K562 (cell line): ENCODE results near the gene RTP5. TPM values are rescaled to one million over a fixed set of nuclear protein-coding genes. Genes with fewer than 3 reads are reported as not detected.

ENCODE experiments used
- ATAC-seq: fragments of 200-7000 bp; cut with Tn5 transposase; 3 replicates; pipeline ENCODE4 v1.9.1; 2020; ENCODE audit warnings: moderate library complexity
- BruUV-seq: library from RNA; stranded (reverse); fragments of 400-500 nt; replicated peaks from 2 replicates; lab custom pipeline; 2021; lab: Mats Ljungman, UMichigan
- CTCF ChIA-PET: fragments of 300-600 bp; formaldehyde crosslinking; extraction: SDS; loops from one replicate; lab custom pipeline; 2021; ENCODE audit warnings: low intra/inter-chr PET ratio; lab: Yijun Ruan, JAX
- POLR2A ChIA-PET: fragments of 300-600, 350-650 bp; sonication (Branson Sonifier 250); formaldehyde crosslinking; extraction: SDS; loops from one replicate; lab custom pipeline; 2021; ENCODE audit warnings: antibody characterized with exemption, inconsistent platforms; lab: Yijun Ruan, JAX
- DNase-seq, 4 experiments: peaks; one replicate each; pipeline versions ENCODE4 v3.0.0 to v3.0.0-alpha.2; 2011 to 2018; ENCODE audit warnings: low spot score in 3 of 4, mixed read lengths in 3 of 4; ENCODE audit errors: extremely low read depth in 1 of 4
- FAIRE-seq: peaks from 2 replicates; lab custom pipeline; 2011; peaks lifted over from hg19 to GRCh38; lab: Jason Lieb, UNC
- H2AFZ ChIP-seq: 2 replicates; pipeline ENCODE4 v1.6.0; 2011; ENCODE audit warnings: low read depth, low read length, control low read depth, inconsistent platforms
- H3K27ac ChIP-seq: fragments of 200-600 bp; 3 replicates; pipeline ENCODE4 v1.8.0; 2011; ENCODE audit warnings: low read depth, mild to moderate bottlenecking, control low read depth, inconsistent platforms, low read length, moderate library complexity, mixed read lengths; ENCODE audit errors: extremely low read depth
- H3K27me3 ChIP-seq, 2 experiments: fragments of 300-600 bp in 1 of 2; 2 replicates in 1 of 2; 3 replicates in 1 of 2; pipeline versions ENCODE4 v1.6.0 to v1.8.0; 2011; ENCODE audit warnings: inconsistent platforms in 2 of 2, low read length in 2 of 2, mild to moderate bottlenecking in 1 of 2, mixed read lengths in 1 of 2, moderate library complexity in 1 of 2; ENCODE audit not compliant: control insufficient read depth in 2 of 2, insufficient read depth in 2 of 2
- H3K36me3 ChIP-seq: fragments of 300-600 bp; 3 replicates; pipeline ENCODE4 v1.8.0; 2011; ENCODE audit warnings: mild to moderate bottlenecking, low read length, inconsistent platforms; ENCODE audit not compliant: control insufficient read depth, insufficient read depth
- H3K4me1 ChIP-seq, 2 experiments: fragments of 200-600 bp in 1 of 2; replicated peaks in 1 of 2; 2 replicates in 1 of 2; 3 replicates in 1 of 2; pipeline versions ENCODE4 v1.5.1 to v1.8.0; 2011; ENCODE audit warnings: inconsistent platforms in 2 of 2, low read length in 2 of 2, mild to moderate bottlenecking in 1 of 2, mixed read lengths in 1 of 2, moderate library complexity in 1 of 2; ENCODE audit not compliant: control insufficient read depth in 2 of 2, insufficient read depth in 2 of 2
- H3K4me2 ChIP-seq: 2 replicates; pipeline ENCODE4 v1.6.1; 2011; ENCODE audit warnings: low read length, control low read depth, inconsistent platforms, mixed read lengths; ENCODE audit not compliant: insufficient read depth
- H3K4me3 ChIP-seq: fragments of 200-600 bp; sonication (generic), shearing (Covaris generic); 2 replicates; pipeline ENCODE4 v1.5.1; 2016; ENCODE audit warnings: control low read depth, inconsistent platforms
- H3K79me2 ChIP-seq: fragments of 200-600 bp; 3 replicates; pipeline ENCODE4 v1.8.0; 2011; ENCODE audit warnings: low read length, inconsistent platforms; ENCODE audit not compliant: control insufficient read depth, insufficient read depth
- H3K9ac ChIP-seq, 2 experiments: 2 replicates each; pipeline versions ENCODE4 v1.6.0 to v1.6.1; 2011; ENCODE audit warnings: low read depth in 2 of 2, low read length in 2 of 2, control low read depth in 1 of 2, inconsistent platforms in 1 of 2, mild to moderate bottlenecking in 1 of 2, mixed read lengths in 1 of 2; ENCODE audit not compliant: insufficient read depth in 1 of 2
- H3K9me1 ChIP-seq: one replicate; pipeline ENCODE4 v1.6.0; 2011; ENCODE audit warnings: inconsistent platforms, mild to moderate bottlenecking, low read length, moderate library complexity; ENCODE audit not compliant: control insufficient read depth, insufficient read depth
- H3K9me3 ChIP-seq: replicated peaks from 2 replicates; pipeline ENCODE4 v1.5.1; 2011; ENCODE audit warnings: low read depth, low read length, inconsistent platforms; ENCODE audit not compliant: control insufficient read depth, insufficient read depth
- H4K20me1 ChIP-seq: replicated peaks from 2 replicates; pipeline ENCODE4 v1.6.1; 2011; ENCODE audit warnings: low read length, inconsistent platforms, mixed read lengths; ENCODE audit not compliant: control insufficient read depth, insufficient read depth
- CCNT2 ChIP-seq: IDR thresholded peaks from 2 replicates; pipeline ENCODE4 v1.6.1; 2011; ENCODE audit warnings: borderline replicate concordance, low read depth, mild to moderate bottlenecking, moderate library complexity, mixed read lengths, low read length; ENCODE audit not compliant: insufficient read length; ENCODE audit errors: extremely low read depth
- NBN ChIP-seq: fragments of 450-650 bp; IDR thresholded peaks from 2 replicates; pipeline ENCODE4 v1.6.1; 2016; ENCODE audit warnings: low read depth, mild to moderate bottlenecking
- NR2F6 ChIP-seq: fragments of 450-650 bp; formaldehyde crosslinking; IDR thresholded peaks from 2 replicates; pipeline ENCODE4 v1.4.0; 2020; ENCODE audit warnings: mild to moderate bottlenecking
- NUFIP1 ChIP-seq: fragments of 450-650 bp; IDR thresholded peaks from 2 replicates; pipeline ENCODE4 v1.6.1; 2018; ENCODE audit not compliant: partially characterized antibody
- POLR2G ChIP-seq: fragments of 200-400 bp; formaldehyde crosslinking; IDR thresholded peaks from 2 replicates; pipeline ENCODE4 v1.6.1; 2017; ENCODE audit warnings: low read depth, mild to moderate bottlenecking, antibody characterized with exemption, low read length, moderate library complexity
- PURB ChIP-seq: sonication (generic); formaldehyde crosslinking; IDR thresholded peaks from 2 replicates; pipeline ENCODE4 v1.9.0; 2021; ENCODE audit warnings: low read depth, mild to moderate bottlenecking, missing genetic modification reagents
- SMAD1 ChIP-seq: fragments of 150-350 bp; IDR thresholded peaks from 2 replicates; pipeline ENCODE4 v1.6.1; 2014; ENCODE audit warnings: low read length, low read depth; ENCODE audit not compliant: partially characterized antibody
- SRF ChIP-seq, 2 experiments: fragments of 250-450, 450-650 bp in 1 of 2; sonication (Bioruptor Pico) in 1 of 2; sonication (generic) in 1 of 2; formaldehyde crosslinking; IDR thresholded peaks; 2 replicates each; pipeline versions ENCODE4 v1.5.0 to v1.5.1; 2020 to 2022; ENCODE audit warnings: mild to moderate bottlenecking in 1 of 2, missing genetic modification reagents in 1 of 2
- ZNF354B ChIP-seq: fragments of 250-450 bp; sonication (Bioruptor Pico); IDR thresholded peaks from 2 replicates; pipeline ENCODE4 v1.4.0; 2020
- ZNF436 ChIP-seq: fragments of 250-450, 450-650 bp; sonication (Bioruptor Pico); formaldehyde crosslinking; IDR thresholded peaks from 2 replicates; pipeline ENCODE4 v1.7.0; 2020; ENCODE audit warnings: mild to moderate bottlenecking
- WGBS: fragments of 100-300 bp; shearing (Covaris generic); methylation state at CpG from one replicate; pipeline ENCODE4 v1.1.6; 2016; ENCODE audit warnings: low coverage, mixed read lengths; ENCODE audit not compliant: insufficient coverage; ENCODE audit errors: missing lambda C conversion rate; 5-methylcytosine and 5-hydroxymethylcytosine counted together
- in situ Hi-C: fragments of 300-500 bp; cut with MboI; formaldehyde crosslinking; loops from 4 replicates; pipeline ENCODE4 v1.15.0; 2018; ENCODE audit warnings: inconsistent platforms, mixed read lengths
- intact Hi-C: fragments of 100-400 bp; cut with micrococcal nuclease; formaldehyde crosslinking; loops from 2 replicates; pipeline ENCODE4 v1.14.2; 2022
- polyA plus RNA-seq, 8 experiments: library from polyadenylated mRNA; depleted of rRNA in 4 of 8; stranded (reverse) in 5 of 8; unstranded in 3 of 8; fragments of >200 nt; fragmentation: Nextera tagmentation in 2 of 8; fragmentation: Illumina TruSeq in 1 of 8; extraction: Ambion mirVana in 2 of 8; extraction: Trizol in 1 of 8; gene quantifications; 2 replicates each; pipeline versions ENCODE4 v1.2.1 to v1.2.3, GENCODE V29; 2011 to 2014; ENCODE audit warnings: inconsistent platforms in 1 of 8, missing spikeins in 1 of 8
- total RNA-seq, 7 experiments: library from RNA; depleted of rRNA in 6 of 7; stranded (reverse); fragments of >200 nt in 6 of 7; fragmentation: Illumina TruSeq in 2 of 7; extraction: Trizol in 2 of 7; gene quantifications; 2 replicates each; pipeline versions ENCODE4 v1.2.1 to v1.2.3, GENCODE V29; 2011 to 2021; ENCODE audit warnings: low replicate concordance in 1 of 7
- TF ChIP-seq, protein P1 (sequence below), 2 experiments: IDR thresholded peaks in 1 of 2; conservative IDR thresholded peaks in 1 of 2; 2 replicates each; pipeline ENCODE4 v1.6.1; 2016; ENCODE audit warnings: low read depth in 2 of 2, mild to moderate bottlenecking in 1 of 2, missing compliant biosample characterization in 1 of 2, missing genetic modification characterization in 1 of 2, moderate library complexity in 1 of 2
- TF ChIP-seq, protein P2 (sequence below): sonication (generic); formaldehyde crosslinking; IDR thresholded peaks from 2 replicates; pipeline ENCODE4 v1.8.0; 2022; ENCODE audit warnings: missing genetic modification reagents, mild to moderate bottlenecking, borderline replicate concordance

RTP5 gene
- total and polyA plus RNA-seq, 9 of the 15 experiments (the other 6 are each of a cell fraction or from before 2014, with no cell fraction given) = not detected

DNA sequence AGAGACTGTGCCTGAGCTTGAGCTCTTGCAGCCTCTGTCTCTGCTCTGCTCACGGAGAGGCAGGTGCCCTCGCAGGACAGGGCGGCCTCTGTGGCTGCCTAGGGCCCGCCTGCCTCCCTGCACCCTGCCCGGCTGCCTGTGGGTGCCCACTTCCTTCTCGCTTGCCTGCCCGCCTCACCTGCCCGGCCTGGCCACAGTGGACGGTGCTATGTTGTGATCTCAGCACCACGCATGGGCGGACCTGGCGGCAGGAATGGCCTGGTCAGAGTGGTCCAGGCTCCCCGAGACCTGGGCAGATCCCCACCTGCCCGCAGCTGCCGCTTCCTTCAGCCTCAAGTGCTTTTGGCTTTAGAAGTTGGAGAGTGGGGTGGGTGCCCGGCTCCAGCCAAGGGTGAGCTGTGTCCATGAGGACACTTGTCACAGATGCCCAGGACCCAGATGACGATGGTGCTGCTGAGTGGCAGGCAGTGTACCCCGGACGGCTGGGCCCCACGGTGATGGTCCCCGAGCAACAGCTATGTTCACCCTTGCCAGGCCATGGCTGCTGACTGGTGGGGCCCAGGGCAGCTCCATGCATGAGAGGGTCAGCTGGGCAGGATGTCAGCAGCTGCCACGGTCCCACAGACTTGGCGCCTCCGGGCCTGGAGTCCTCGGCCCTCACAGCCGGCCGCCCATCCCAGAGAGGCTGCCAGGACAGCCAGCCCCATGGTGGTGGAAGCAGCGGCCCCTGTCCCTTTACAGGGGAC, 25.3 kb downstream of the RTP5 start:
- FAIRE-seq (no peak), ATAC-seq (no peak), DNase-seq (no peak)
- intact Hi-C loops (no loop called here), in situ Hi-C loops (no loop called here)
- ChIA-PET POLR2A (no interaction called here), CTCF (no interaction called here)
- H3K27ac ChIP-seq = no peak overlapping the region
- no peak overlapping the region for H2AFZ ChIP-seq
- no peak overlapping the region for H3K4me2 ChIP-seq
- H3K27me3 ChIP-seq = no peaks in the 10 kb centered on the region; a peak in 1 of 5 replicates
- TF ChIP-seq POLR2G = 0 out of 2 replicates have a peak, but pooled peaks have one; percentile 11
- no peak for TF ChIP-seq ZNF354B (CRISPR knock-in tag)
- no peaks in the 10 kb centered on the region for H3K36me3 ChIP-seq
- peaks cover 4% of the 10 kb centered on the region for H3K9me1 ChIP-seq
- H4K20me1 ChIP-seq = no peaks in the 10 kb centered on the region; the same call in 1 of the 2 replicates
- no peak overlapping the region for H3K9ac ChIP-seq
- WGBS = 91% methylated on average over 17 of the region's 28 CpGs
- no peaks in the 10 kb centered on the region for H3K79me2 ChIP-seq
- peaks cover 14 to 55% of the 10 kb centered on the region in 2 experiments for H3K4me1 ChIP-seq
- H3K4me3 ChIP-seq = no peak overlapping the region
- no TSS peak for BruUV-seq
- H3K9me3 ChIP-seq = no peaks in the 10 kb centered on the region

DNA sequence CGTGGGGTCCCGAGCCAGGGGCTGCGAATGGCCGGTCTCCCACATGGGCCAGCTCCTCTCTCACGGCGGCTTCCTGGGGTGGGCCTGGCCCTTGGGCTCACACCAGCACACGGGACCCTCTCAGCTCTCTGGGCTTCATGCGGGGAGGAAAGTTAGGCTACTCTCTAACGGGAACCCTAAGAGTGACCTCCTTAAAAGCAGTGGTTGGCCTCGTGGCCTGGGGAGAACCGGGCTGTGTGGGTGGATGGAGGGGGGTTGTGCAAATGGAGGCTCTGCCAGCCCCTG, 25.8 kb downstream of the RTP5 start:
- H3K36me3 ChIP-seq = no peaks in the 10 kb centered on the region
- H3K9me1 ChIP-seq = peaks cover 4% of the 10 kb centered on the region
- in situ Hi-C loops = no loop called here
- ATAC-seq = no peak
- peaks cover 14 to 55% of the 10 kb centered on the region in 2 experiments for H3K4me1 ChIP-seq
- H3K4me3 ChIP-seq = no peak overlapping the region
- no TSS peak for BruUV-seq
- no peaks in the 10 kb centered on the region; the same call in 1 of the 2 replicates for H4K20me1 ChIP-seq
- intact Hi-C loops = no loop called here
- no peaks in the 10 kb centered on the region for H3K79me2 ChIP-seq
- POLR2A ChIA-PET = no interaction called here
- no peak overlapping the region for H3K9ac ChIP-seq
- WGBS = 80% methylated on average over 10 of the region's 11 CpGs
- H3K4me2 ChIP-seq = no peak overlapping the region
- H2AFZ ChIP-seq = no peak overlapping the region
- no peaks in the 10 kb centered on the region; a peak in 1 of 5 replicates for H3K27me3 ChIP-seq
- no peak overlapping the region for H3K27ac ChIP-seq
- no peaks in the 10 kb centered on the region for H3K9me3 ChIP-seq
- no peak for DNase-seq
- CTCF ChIA-PET = no interaction called here
- FAIRE-seq = no peak
- TF ChIP-seq NBN = no peak
- no peak for TF ChIP-seq SRF (CRISPR knock-in tag; IDR thresholded peaks at IDR 0.05)
- TF ChIP-seq ZNF436 (CRISPR knock-in tag) = no peak
- TF ChIP-seq, protein P1, sequence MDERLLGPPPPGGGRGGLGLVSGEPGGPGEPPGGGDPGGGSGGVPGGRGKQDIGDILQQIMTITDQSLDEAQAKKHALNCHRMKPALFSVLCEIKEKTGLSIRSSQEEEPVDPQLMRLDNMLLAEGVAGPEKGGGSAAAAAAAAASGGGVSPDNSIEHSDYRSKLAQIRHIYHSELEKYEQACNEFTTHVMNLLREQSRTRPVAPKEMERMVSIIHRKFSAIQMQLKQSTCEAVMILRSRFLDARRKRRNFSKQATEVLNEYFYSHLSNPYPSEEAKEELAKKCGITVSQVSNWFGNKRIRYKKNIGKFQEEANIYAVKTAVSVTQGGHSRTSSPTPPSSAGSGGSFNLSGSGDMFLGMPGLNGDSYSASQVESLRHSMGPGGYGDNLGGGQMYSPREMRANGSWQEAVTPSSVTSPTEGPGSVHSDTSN (CRISPR knock-in tag; IDR thresholded peaks at IDR 0.05; ENCODE audit: low read depth) = no peak
- TF ChIP-seq, protein P1 (tag; conservative IDR thresholded peaks at IDR 0.05; ENCODE audit: low read depth) = no peak
- TF ChIP-seq, protein P2, sequence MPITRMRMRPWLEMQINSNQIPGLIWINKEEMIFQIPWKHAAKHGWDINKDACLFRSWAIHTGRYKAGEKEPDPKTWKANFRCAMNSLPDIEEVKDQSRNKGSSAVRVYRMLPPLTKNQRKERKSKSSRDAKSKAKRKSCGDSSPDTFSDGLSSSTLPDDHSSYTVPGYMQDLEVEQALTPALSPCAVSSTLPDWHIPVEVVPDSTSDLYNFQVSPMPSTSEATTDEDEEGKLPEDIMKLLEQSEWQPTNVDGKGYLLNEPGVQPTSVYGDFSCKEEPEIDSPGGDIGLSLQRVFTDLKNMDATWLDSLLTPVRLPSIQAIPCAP (CRISPR knock-in tag) = no peak
- no peak for TF ChIP-seq NR2F6
- TF ChIP-seq NUFIP1 = no peak
- no peak for TF ChIP-seq PURB (CRISPR knock-in tag)
- TF ChIP-seq SMAD1 = no peak
- no peak for TF ChIP-seq CCNT2
